Hindlimb muscle (tissue), 1 donor: ENCODE measurements around the gene CNDP2. TPM values are rescaled to one million over a fixed set of nuclear protein-coding genes. Genes with fewer than 3 reads are reported as not detected.
"Not testable (repeated sequence)": the region's sequence is repeated elsewhere in the genome, so short reads cannot be mapped to it uniquely, and the experiment has no call there.

Source experiments
- DNase-seq: peaks from one replicate; pipeline ENCODE4 v3.0.0-alpha.2; 2013
- polyA plus RNA-seq: library from polyadenylated mRNA; unstranded; fragments of 120-200 nt; gene quantifications from one replicate; pipeline ENCODE4 v1.2.1, GENCODE V29; 2013; ENCODE audit not compliant: insufficient read length

Gene CNDP2
- polyA plus RNA-seq, 1 donor, result 55.1 TPM

DNA sequence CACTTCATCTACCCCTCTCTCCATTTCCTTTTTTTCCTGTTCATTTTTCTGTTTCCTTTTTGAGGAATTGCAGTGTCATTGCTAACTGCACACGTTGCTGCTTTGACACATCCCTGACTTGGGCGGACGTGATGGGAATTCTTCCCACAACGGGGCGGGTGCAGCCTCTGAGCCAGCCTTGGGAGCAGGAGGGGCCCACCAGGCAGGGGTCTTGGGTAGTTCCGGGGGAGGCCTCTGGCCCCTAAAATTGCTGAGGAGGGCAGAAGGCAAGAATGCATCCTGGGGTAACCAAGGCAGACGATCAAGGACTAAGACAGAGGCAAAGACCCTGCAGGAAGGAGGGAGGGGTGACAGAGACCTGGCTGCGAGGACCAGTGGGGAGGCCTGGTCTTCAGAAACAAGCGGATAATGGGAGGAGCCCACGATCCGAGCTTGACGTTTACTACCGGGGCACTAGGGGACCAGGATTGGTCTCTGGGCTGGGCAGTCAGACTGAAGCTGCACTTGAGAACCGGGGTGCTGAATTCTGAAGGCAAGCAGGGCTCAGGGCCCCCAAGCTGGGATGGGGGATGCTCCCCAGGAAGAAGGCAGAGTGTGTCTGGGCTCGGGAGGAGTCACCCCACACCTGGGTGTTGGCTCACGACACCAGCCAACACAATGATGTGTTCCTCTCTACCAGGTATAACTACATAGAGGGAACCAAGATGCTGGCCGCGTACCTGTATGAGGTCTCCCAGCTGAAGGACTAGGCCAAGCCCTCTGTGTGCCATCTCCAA, 23.3 kb downstream of the CNDP2 start:
- DNase-seq, result no peak

GRCh38 chr18:74520096-74520833, 24.1 kb downstream of the CNDP2 start:
- no peak for DNase-seq

GRCh38 chr18:74521068-74521725, 25.0 kb downstream of the CNDP2 start:
- DNase-seq, result no peak

GRCh38 chr18:74522635-74523548, 26.7 kb downstream of the CNDP2 start:
- no peak for DNase-seq

DNA sequence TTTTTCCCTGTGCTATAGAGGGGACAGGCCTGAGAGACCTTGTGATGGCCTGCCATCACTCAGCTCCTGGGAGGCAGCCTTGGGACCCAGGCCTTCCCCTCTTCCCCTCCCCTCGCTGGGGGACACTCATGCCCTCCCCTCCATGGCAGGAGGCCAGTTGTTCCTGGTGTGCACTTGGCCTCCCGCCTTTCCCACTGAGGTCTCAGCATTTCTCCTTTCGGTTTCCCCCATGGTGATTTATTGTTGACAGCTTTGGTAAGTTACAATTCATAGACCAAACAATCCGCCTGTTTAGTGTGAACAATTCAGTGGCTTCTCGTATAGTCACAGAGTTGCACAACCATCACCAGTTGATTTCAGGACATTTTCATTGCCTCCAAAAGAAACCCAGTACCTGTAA, 27.9 kb downstream of the CNDP2 start:
- no peak for DNase-seq

DNA sequence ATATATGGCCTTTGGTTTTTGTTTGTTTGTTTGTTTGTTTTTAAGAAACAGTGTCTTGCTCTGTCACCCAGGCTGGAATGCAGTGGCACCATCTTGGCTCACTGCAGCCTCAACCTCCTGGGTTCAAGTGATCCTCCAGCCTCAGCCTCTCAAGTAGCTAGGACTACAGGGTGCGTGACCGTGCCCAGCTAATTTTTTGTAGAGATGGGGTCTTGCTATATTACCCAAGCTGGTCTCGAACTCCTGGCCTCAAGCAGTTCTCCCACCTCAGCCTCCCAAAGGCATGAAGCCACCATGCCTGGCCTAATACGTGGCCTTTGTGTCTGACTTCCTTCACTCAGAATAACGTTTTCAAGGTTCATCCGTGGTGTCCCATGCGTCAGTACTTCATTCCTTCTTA, 28.8 kb downstream of the CNDP2 start:
- DNase-seq, result not testable (repeated sequence)

DNA sequence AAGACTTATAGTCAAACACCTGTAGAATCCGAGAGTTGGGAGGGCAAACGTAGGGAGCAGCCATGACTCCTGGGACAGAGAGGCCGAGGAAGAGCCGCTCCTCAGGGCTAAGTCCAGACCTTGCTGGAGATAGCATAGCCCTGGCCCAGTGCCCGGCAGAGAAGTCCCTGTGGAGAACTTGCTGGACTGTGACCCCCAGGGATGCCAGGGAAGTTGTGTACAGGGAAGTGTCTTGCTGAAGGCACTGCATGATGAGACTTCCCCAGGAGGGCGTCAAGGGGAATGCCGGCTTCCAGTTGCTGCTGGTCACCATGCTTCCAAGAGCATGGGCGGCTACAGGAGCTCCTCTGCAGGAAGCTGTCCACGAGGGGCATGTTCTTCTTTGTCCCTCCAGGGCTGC, 29.6 kb downstream of the CNDP2 start:
- no peak for DNase-seq

GRCh38 chr18:74526488-74526887, 30.3 kb downstream of the CNDP2 start:
- DNase-seq, result no peak

DNA sequence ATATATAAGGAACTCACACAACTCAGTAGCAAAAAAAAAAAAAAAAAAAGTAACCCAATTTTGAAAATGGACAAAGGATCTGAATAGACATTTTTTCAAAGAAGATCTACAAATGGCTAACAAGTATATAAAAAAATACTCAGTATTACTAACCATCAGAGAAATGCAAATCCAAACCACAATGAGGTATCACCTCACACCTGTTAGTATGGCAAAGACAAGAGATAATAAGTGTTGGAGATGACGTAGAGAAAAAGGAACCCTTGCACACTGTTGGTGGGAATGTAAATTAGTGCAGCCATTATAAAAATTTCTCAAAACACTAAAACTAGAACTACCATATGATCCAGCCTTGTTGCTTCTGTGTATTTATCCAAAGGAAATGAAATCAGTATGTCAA, 32.3 kb downstream of the CNDP2 start:
- no peak for DNase-seq

GRCh38 chr18:74528913-74529312, 32.8 kb downstream of the CNDP2 start:
- DNase-seq, result no peak

DNA sequence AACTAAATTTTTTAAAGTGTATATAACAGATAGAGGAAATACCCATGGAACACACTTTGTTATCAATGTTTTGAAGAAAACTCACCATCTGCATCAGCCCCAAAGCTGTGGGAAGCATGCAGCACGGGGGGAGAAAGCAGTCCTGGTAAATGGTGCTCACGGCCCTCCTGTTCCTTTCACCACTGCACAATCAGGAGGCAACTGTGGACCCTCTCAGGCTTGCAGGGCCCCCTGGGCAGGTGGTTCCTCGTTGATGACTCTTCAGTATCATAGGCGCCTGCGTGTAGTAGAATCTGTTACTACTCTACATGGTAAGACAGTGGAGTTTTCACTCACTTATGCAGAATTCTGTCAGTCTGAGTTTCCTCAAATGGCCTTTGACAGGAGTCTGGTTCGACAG, 33.2 kb downstream of the CNDP2 start:
- no peak for DNase-seq

DNA sequence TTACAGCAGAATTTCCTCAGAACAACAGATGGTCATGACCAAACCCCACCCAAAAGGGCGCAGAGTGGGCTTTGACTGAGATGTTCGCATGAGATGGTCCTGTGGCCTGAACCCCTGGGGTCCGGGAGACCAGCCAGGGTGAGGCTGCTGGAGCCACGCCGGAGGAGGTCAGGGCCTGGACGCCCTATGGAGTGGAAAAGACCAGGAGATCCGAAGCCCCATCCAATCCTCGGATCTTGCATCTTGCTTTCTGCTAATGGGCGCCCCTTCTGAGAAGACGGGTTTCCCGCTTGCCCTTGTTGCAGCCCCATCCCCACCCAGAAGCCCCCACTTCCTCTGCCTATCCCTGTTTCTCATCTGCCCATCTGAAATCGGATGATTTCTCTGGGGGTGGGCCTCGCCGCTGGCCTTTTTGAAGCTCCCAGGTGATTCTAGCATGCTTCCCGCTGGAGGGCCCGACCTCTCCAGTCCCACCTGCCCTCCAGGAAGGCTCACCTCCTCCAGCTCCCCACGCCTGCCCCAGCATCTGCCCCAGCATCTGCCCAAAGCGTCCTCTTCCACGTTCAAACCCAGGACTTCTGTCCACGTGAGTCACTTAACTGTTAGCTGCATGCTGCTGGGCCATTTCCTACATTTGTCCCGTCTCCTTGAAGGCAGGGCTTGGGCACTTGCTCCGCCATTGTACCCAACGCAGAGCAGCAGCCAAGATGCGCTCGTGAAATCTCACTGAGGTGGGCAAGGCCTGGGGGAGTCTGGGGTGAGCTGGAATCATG, 33.8 kb downstream of the CNDP2 start:
- DNase-seq, result no peak

GRCh38 chr18:74530584-74530862, 34.4 kb downstream of the CNDP2 start:
- DNase-seq, result no peak

GRCh38 chr18:74531043-74531442, 34.9 kb downstream of the CNDP2 start:
- DNase-seq, result no peak

GRCh38 chr18:74532511-74533025, 36.4 kb downstream of the CNDP2 start:
- no peak for DNase-seq

- no peak for DNase-seq
Measured at GRCh38 chr18:74533666-74534065, 37.5 kb downstream of the CNDP2 start.

- DNase-seq, result no peak
Measured at GRCh38 chr18:74534150-74534969, 38.2 kb downstream of the CNDP2 start, which contains the start of gene CNDP1. TSS of gene CNDP1 (plus strand) at chr18:74534500. CDS start at chr18:74534668, 168 bp downstream.

DNA sequence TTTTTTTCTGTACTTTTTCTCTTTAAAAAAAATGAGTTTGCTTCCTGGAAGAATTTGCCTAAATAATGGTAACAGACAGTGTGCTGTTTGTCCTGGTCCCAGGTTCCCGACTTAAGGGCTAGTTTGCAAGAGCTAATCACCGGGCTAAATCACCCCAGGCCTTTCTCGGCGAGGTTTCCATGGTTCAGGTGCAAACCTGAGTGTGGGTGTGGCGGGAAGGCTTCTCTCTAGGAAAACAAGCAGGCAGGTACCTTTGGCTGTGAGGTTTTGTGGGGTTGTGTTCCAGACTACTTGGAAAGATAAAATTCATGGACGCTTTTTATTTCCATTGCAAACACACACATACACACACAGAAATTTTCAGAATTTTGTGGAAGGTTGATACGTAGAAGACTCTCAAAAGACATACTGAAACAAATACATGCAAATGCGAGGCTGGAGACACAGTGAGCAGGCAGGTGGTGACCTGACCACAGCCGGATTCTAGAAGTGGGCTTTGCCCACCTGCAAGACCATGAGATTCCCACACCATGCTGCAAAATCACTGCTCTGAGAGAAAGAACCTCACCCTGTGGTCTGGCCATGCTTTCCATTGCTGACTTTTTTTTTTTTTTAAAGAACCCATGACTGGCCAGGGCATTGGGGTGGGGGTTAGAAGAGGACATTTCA, 39.0 kb downstream of the CNDP2 start:
- DNase-seq, result no peak

DNA sequence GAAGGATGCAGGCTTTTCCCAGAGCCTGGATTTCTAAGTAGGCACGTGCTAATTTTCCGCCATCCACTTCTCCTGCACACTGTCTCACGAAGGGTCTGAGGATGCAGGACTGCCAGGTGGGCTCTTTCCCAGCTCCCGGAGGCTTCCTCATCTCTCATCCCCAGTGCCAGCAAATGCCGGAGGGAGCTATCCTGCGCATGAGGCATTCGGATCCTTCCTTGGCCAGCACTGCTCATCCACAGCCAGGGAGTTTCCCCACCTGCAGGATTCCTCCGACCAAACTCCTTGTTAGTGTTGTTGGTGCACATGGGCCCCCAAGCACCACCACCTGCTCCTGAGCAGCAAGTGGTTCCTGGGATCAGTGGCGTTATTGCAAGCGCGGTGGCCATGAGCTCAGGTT, 43.1 kb downstream of the CNDP2 start:
- no peak for DNase-seq
